ENCODE data around the gene ERG28. TPM values are rescaled to one million over a fixed set of nuclear protein-coding genes. Genes with fewer than 3 reads are reported as not detected.
"Not testable (repeated sequence)": the region's sequence is repeated elsewhere in the genome, so short reads cannot be mapped to it uniquely, and the experiment has no call there.

ERG28 gene
- total RNA-seq, 1 donor from 2014 or later, result 2.1 TPM

DNA sequence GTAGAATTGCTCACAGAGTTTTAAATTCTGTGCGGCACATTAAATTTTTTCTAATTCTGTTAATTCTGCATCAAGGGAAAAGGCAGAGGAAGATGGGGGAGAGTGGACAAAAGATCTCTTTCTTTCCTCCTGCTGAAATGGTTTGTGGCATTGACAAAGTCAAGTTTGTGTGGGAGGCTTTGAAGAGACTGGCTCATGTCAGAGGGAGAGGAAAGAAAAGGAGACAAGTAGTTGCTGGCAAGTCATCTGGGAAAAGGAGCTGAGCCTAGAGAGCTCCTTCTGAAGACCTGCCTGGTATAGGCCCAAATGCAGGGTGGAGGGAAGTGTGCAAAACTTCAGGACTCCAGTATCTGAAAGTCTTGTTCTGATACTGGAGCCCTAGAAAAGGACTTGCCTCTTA lies 36.7 kb upstream of the ERG28 start:
- no peak overlapping the region for H3K4me3 ChIP-seq (ENCODE audit: low read length in 3 of 3)
- H3K4me1 ChIP-seq (ENCODE audit: control insufficient read depth in 3 of 3, insufficient read depth in 3 of 3, low read length in 3 of 3), result peaks cover 0 to 4% (median 4%) of the 10 kb centered on the region in 3 donors
- no peaks in the 10 kb centered on the region for H3K9me3 ChIP-seq (ENCODE audit: control insufficient read depth in 3 of 3, low read length in 3 of 3)
- H3K9ac ChIP-seq (ENCODE audit: low read depth in 1 of 3, low read length in 3 of 3), result no peak overlapping the region
- peaks cover 2 to 13% (median 8%) of the 10 kb centered on the region in 3 donors for H3K36me3 ChIP-seq (ENCODE audit: control insufficient read depth in 3 of 3, insufficient read depth in 3 of 3, low read length in 3 of 3)
- H3K27me3 ChIP-seq (ENCODE audit: control insufficient read depth in 3 of 3, insufficient read depth in 3 of 3, low read length in 3 of 3), result no peaks in the 10 kb centered on the region
- H3K27ac ChIP-seq (ENCODE audit: low read depth, low read length), result no peak overlapping the region

GRCh38 chr14:75695025-75695424 lies 34.3 kb upstream of the ERG28 start:
- H3K4me3 ChIP-seq (ENCODE audit: low read length in 3 of 3); H3K27me3 ChIP-seq (ENCODE audit: control insufficient read depth in 3 of 3, insufficient read depth in 3 of 3, low read length in 3 of 3); H3K9ac ChIP-seq (ENCODE audit: low read depth in 1 of 3, low read length in 3 of 3); H3K4me1 ChIP-seq (ENCODE audit: control insufficient read depth in 3 of 3, insufficient read depth in 3 of 3, low read length in 3 of 3); H3K27ac ChIP-seq (ENCODE audit: low read depth, low read length); H3K9me3 ChIP-seq (ENCODE audit: control insufficient read depth in 3 of 3, low read length in 3 of 3): not testable (repeated sequence)
- H3K36me3 ChIP-seq (ENCODE audit: control insufficient read depth in 3 of 3, insufficient read depth in 3 of 3, low read length in 3 of 3), result peaks cover 2 to 21% (median 14%) of the 10 kb centered on the region in 3 donors

GRCh38 chr14:75690010-75690409 lies 29.3 kb upstream of the ERG28 start:
- no peaks in the 10 kb centered on the region for H3K27me3 ChIP-seq (ENCODE audit: control insufficient read depth in 3 of 3, insufficient read depth in 3 of 3, low read length in 3 of 3)
- no peaks in the 10 kb centered on the region for H3K9me3 ChIP-seq (ENCODE audit: control insufficient read depth in 3 of 3, low read length in 3 of 3)
- no peak overlapping the region for H3K9ac ChIP-seq (ENCODE audit: low read depth in 1 of 3, low read length in 3 of 3)
- no peaks in the 10 kb centered on the region for H3K4me1 ChIP-seq (ENCODE audit: control insufficient read depth in 3 of 3, insufficient read depth in 3 of 3, low read length in 3 of 3)
- H3K27ac ChIP-seq (ENCODE audit: low read depth, low read length), result no peak overlapping the region
- H3K36me3 ChIP-seq (ENCODE audit: control insufficient read depth in 3 of 3, insufficient read depth in 3 of 3, low read length in 3 of 3), result peaks cover 0 to 18% (median 9%) of the 10 kb centered on the region in 3 donors
- no peak overlapping the region for H3K4me3 ChIP-seq (ENCODE audit: low read length in 3 of 3)

DNA sequence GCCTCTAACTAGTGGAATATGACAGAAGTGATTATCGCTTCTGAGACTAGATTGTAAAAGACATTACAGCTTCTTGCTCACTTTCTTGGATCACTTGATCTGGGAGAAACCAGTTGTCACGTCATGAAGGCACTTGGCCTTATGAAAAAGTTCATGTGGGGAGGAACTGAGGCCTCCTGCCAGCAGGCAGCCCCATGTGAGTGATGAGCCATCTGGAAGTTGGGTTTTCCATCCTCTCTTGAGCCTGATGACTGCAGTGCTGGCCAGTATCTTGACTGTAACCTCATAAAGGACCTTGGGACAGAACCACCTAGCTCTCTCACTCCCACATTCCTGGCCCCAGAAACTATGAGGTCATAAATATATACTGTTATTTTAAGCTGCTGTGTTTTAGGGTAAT lies 28.3 kb upstream of the ERG28 start:
- Histone ChIP-seq H3K4me3 (ENCODE audit: low read length in 3 of 3) (no peak overlapping the region), H3K36me3 (ENCODE audit: control insufficient read depth in 3 of 3, insufficient read depth in 3 of 3, low read length in 3 of 3) (peaks cover 0 to 17% (median 9%) of the 10 kb centered on the region in 3 donors), H3K27ac (ENCODE audit: low read depth, low read length) (no peak overlapping the region), H3K9ac (ENCODE audit: low read depth in 1 of 3, low read length in 3 of 3) (no peak overlapping the region), H3K9me3 (ENCODE audit: control insufficient read depth in 3 of 3, low read length in 3 of 3) (no peaks in the 10 kb centered on the region), H3K27me3 (ENCODE audit: control insufficient read depth in 3 of 3, insufficient read depth in 3 of 3, low read length in 3 of 3) (no peaks in the 10 kb centered on the region), H3K4me1 (ENCODE audit: control insufficient read depth in 3 of 3, insufficient read depth in 3 of 3, low read length in 3 of 3) (no peaks in the 10 kb centered on the region)

DNA sequence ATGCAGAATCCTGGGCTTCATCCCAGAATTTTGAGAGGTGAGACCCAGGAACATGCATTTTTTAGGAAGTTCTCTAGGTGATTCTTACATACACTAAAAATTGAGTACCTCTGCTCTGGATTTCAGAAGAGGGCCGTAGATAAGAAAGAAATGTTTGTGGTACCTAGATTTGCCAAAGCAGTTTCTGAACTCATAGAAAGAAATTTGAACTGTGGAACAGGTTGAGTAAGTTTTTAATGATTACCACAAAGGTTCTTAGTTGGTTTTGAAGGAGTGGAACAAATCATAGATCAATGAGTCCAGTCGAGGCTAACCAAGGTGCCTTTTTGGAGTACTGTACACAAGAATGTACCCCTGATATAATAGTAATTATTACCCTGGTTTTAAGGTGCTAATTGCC lies 25.2 kb upstream of the ERG28 start:
- H3K9ac ChIP-seq (ENCODE audit: low read depth in 1 of 3, low read length in 3 of 3), result no peak overlapping the region
- peaks cover 0 to 17% (median 3%) of the 10 kb centered on the region in 3 donors for H3K36me3 ChIP-seq (ENCODE audit: control insufficient read depth in 3 of 3, insufficient read depth in 3 of 3, low read length in 3 of 3)
- no peaks in the 10 kb centered on the region for H3K4me1 ChIP-seq (ENCODE audit: control insufficient read depth in 3 of 3, insufficient read depth in 3 of 3, low read length in 3 of 3)

GRCh38 chr14:75675265-75675960 lies 14.7 kb upstream of the ERG28 start:
- H3K36me3 ChIP-seq (ENCODE audit: control insufficient read depth in 3 of 3, insufficient read depth in 3 of 3, low read length in 3 of 3), result no peaks in the 10 kb centered on the region
- H3K4me3 ChIP-seq (ENCODE audit: low read length in 3 of 3), result no peak overlapping the region
- H3K9me3 ChIP-seq (ENCODE audit: control insufficient read depth in 3 of 3, low read length in 3 of 3), result no peaks in the 10 kb centered on the region
- no peak overlapping the region for H3K9ac ChIP-seq (ENCODE audit: low read depth in 1 of 3, low read length in 3 of 3)
- no peaks in the 10 kb centered on the region for H3K4me1 ChIP-seq (ENCODE audit: control insufficient read depth in 3 of 3, insufficient read depth in 3 of 3, low read length in 3 of 3)
- no peaks in the 10 kb centered on the region for H3K27me3 ChIP-seq (ENCODE audit: control insufficient read depth in 3 of 3, insufficient read depth in 3 of 3, low read length in 3 of 3)
- H3K27ac ChIP-seq (ENCODE audit: low read depth, low read length), result no peak overlapping the region

More for the DNA sequence above, 25.2 kb upstream of the ERG28 start:
- no peak overlapping the region for H3K27ac ChIP-seq (ENCODE audit: low read depth, low read length)
- no peak overlapping the region for H3K4me3 ChIP-seq (ENCODE audit: low read length in 3 of 3)
- H3K9me3 ChIP-seq (ENCODE audit: control insufficient read depth in 3 of 3, low read length in 3 of 3), result no peaks in the 10 kb centered on the region
- H3K27me3 ChIP-seq (ENCODE audit: control insufficient read depth in 3 of 3, insufficient read depth in 3 of 3, low read length in 3 of 3), result no peaks in the 10 kb centered on the region

DNA sequence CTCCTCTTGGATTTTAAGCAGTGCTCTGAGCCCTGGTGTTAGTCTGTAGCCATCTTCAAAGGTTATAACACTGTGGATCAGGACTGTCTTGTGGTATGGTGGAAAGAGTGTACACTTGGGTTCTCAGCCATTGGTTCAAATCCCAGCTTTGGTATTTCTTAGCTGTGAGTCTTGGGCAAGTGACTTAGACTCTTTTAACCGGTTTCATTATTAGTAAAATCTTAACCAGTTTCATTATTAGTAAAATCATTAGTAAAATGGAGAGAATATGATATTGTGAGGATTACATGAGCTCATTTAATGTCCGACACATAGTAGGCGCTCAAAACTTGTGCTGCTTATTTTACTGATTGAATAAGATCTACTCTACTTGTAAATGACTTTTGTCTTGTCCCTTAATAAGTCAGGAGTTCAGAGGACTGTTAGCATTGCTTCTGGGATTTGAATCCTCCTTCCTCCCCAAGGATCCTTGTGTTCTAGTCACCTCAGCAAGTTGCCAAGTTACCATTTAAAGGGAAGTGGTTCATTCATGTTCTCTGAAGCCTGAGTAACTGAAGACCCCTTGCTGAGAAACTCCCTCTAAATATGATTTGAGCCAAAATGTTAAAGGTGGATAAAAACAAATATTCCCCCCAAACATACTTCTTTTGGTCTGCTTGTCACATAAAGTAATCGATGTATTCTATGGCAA lies 12.8 kb upstream of the ERG28 start:
- H3K27ac ChIP-seq (ENCODE audit: low read depth, low read length), result no peak overlapping the region
- H3K4me1 ChIP-seq (ENCODE audit: control insufficient read depth in 3 of 3, insufficient read depth in 3 of 3, low read length in 3 of 3), result no peaks in the 10 kb centered on the region
- no peak overlapping the region for H3K4me3 ChIP-seq (ENCODE audit: low read length in 3 of 3)
- peaks cover 0 to 14% (median 5%) of the 10 kb centered on the region in 3 donors for H3K36me3 ChIP-seq (ENCODE audit: control insufficient read depth in 3 of 3, insufficient read depth in 3 of 3, low read length in 3 of 3)
- H3K27me3 ChIP-seq (ENCODE audit: control insufficient read depth in 3 of 3, insufficient read depth in 3 of 3, low read length in 3 of 3), result no peaks in the 10 kb centered on the region
- H3K9ac ChIP-seq (ENCODE audit: low read depth in 1 of 3, low read length in 3 of 3), result no peak overlapping the region
- no peaks in the 10 kb centered on the region for H3K9me3 ChIP-seq (ENCODE audit: control insufficient read depth in 3 of 3, low read length in 3 of 3)

DNA sequence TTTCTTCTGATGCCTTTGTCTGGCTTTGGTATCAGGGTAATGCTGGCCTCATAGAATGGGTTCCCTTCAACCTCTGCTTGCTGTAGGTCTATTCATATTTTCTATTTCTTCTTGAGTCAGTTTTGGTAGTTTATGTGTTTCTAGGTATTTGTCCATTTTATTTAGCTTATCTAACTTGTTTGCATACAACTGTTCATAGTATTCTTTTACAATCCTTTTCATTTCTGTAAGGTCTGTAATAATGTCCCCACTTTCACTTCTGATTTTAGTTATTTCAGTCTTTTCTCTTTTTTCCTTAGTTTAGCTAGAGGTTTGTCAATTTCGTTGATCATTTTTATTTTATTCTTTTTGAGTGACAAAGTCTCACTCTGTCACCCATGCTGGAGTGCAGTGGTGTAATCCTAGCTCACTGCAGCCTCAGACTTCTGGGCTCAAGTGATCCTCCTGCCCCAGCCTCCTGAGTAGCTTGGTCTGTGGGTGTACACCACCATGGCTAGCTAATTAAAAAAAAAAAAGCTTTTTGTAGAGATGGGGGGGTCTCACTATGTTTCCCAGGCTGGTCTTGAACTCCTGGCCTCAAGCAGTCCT lies 12.0 kb upstream of the ERG28 start:
- no peaks in the 10 kb centered on the region for H3K9me3 ChIP-seq (ENCODE audit: control insufficient read depth in 3 of 3, low read length in 3 of 3)
- H3K36me3 ChIP-seq (ENCODE audit: control insufficient read depth in 3 of 3, insufficient read depth in 3 of 3, low read length in 3 of 3), result peaks cover 0 to 14% (median 5%) of the 10 kb centered on the region in 3 donors
- no peaks in the 10 kb centered on the region for H3K4me1 ChIP-seq (ENCODE audit: control insufficient read depth in 3 of 3, insufficient read depth in 3 of 3, low read length in 3 of 3)
- no peak overlapping the region for H3K4me3 ChIP-seq (ENCODE audit: low read length in 3 of 3)
- H3K9ac ChIP-seq (ENCODE audit: low read depth in 1 of 3, low read length in 3 of 3), result no peak overlapping the region
- no peak overlapping the region for H3K27ac ChIP-seq (ENCODE audit: low read depth, low read length)
- no peaks in the 10 kb centered on the region for H3K27me3 ChIP-seq (ENCODE audit: control insufficient read depth in 3 of 3, insufficient read depth in 3 of 3, low read length in 3 of 3)

- Histone ChIP-seq H3K27ac (ENCODE audit: low read depth, low read length) (no peak overlapping the region), H3K4me1 (ENCODE audit: control insufficient read depth in 3 of 3, insufficient read depth in 3 of 3, low read length in 3 of 3) (no peaks in the 10 kb centered on the region), H3K9ac (ENCODE audit: low read depth in 1 of 3, low read length in 3 of 3) (no peak overlapping the region), H3K27me3 (ENCODE audit: control insufficient read depth in 3 of 3, insufficient read depth in 3 of 3, low read length in 3 of 3) (no peaks in the 10 kb centered on the region), H3K36me3 (ENCODE audit: control insufficient read depth in 3 of 3, insufficient read depth in 3 of 3, low read length in 3 of 3) (peaks cover 0 to 25% (median 5%) of the 10 kb centered on the region in 3 donors), H3K9me3 (ENCODE audit: control insufficient read depth in 3 of 3, low read length in 3 of 3) (no peaks in the 10 kb centered on the region), H3K4me3 (ENCODE audit: low read length in 3 of 3) (no peak overlapping the region)
These were observed 6.6 kb upstream of the ERG28 start for GRCh38 chr14:75667099-75667765.

Measured in skeletal muscle tissue (tissue), 4 donors.